GM12872 (cell line): ENCODE results near the gene OPN4.

Experiments
- CTCF ChIP-seq: IDR thresholded peaks from 3 replicates; pipeline ENCODE4 v1.5.1; 2011; ENCODE audit warnings: low read depth, mild to moderate bottlenecking, low read length, moderate library complexity; ENCODE audit not compliant: insufficient read depth

The OPN4 gene

GRCh38 chr10:86715156-86715795 lies 60.9 kb downstream of the OPN4 start:
- TF ChIP-seq CTCF = no peak

GRCh38 chr10:86715836-86716235 lies 61.5 kb downstream of the OPN4 start:
- TF ChIP-seq CTCF = no peak
